OCI-LY3 (cell line): Measurements from ENCODE around the gene PRR20A.
"Not testable (repeated sequence)": the region's sequence is repeated elsewhere in the genome, so short reads cannot be mapped to it uniquely, and the experiment has no call there.

Source experiments
- H2AFZ ChIP-seq: fragments of 200-600, 300-600 bp; shearing (Covaris generic); 2 replicates; pipeline ENCODE4 v1.6.0; 2014; ENCODE audit warnings: antibody characterized with exemption, low read depth, low read length
- H3K27ac ChIP-seq: fragments of 200-600, 300-600 bp; sonication (generic); 2 replicates; pipeline ENCODE4 v1.5.1; 2014; ENCODE audit warnings: mild to moderate bottlenecking, low read length, moderate library complexity, mixed read lengths
- H3K27me3 ChIP-seq: fragments of 200-600, 300-600 bp; sonication (generic); 2 replicates; pipeline ENCODE4 v1.6.1; 2014; ENCODE audit warnings: low read depth, low read length, mixed read lengths
- H3K36me3 ChIP-seq: fragments of 200-600, 300-600 bp; sonication (generic); replicated peaks from 2 replicates; pipeline ENCODE3; 2014; ENCODE audit warnings: low read depth, low read length, mixed read lengths
- H3K4me1 ChIP-seq: fragments of 300-600, 200-600 bp; sonication (generic); 2 replicates; pipeline ENCODE4 v1.6.1; 2014; ENCODE audit warnings: low read length, mixed read lengths
- H3K4me2 ChIP-seq: fragments of 200-600, 300-600 bp; sonication (generic); 2 replicates; pipeline ENCODE4 v1.6.1; 2014; ENCODE audit warnings: low read length, mixed read lengths
- H3K4me3 ChIP-seq: fragments of 300-600, 200-600 bp; sonication (generic); 2 replicates; pipeline ENCODE4 v1.5.1; 2014; ENCODE audit warnings: antibody characterized with exemption, mild to moderate bottlenecking, low read length, moderate library complexity
- H3K79me2 ChIP-seq: fragments of 300-600, 200-600 bp; shearing (Covaris generic); 2 replicates; pipeline ENCODE4 v1.6.1; 2014; ENCODE audit warnings: mild to moderate bottlenecking, low read length, mixed read lengths
- H3K9ac ChIP-seq: fragments of 300-600, 200-600 bp; shearing (Covaris generic); 2 replicates; pipeline ENCODE4 v1.6.0; 2014; ENCODE audit warnings: mild to moderate bottlenecking, low read length, moderate library complexity
- H3K9me3 ChIP-seq: fragments of 200-600, 300-600 bp; shearing (Covaris generic); 2 replicates; pipeline ENCODE4 v1.6.1; 2014; ENCODE audit warnings: low read length, mixed read lengths; ENCODE audit not compliant: insufficient read depth
- H4K20me1 ChIP-seq: fragments of 200-600, 300-600 bp; sonication (generic); 2 replicates; pipeline ENCODE4 v1.6.1; 2016; ENCODE audit warnings: low read length, mixed read lengths; ENCODE audit not compliant: insufficient read depth
- EZH2phosphoT487 ChIP-seq: fragments of 200-600 bp; shearing (Covaris generic); IDR thresholded peaks from 2 replicates; pipeline ENCODE4 v1.6.1; 2018; ENCODE audit warnings: antibody characterized with exemption, mixed run types, low read depth
- TF ChIP-seq, protein P1 (sequence below): fragments of 200-600, 300-600 bp; sonication (generic); IDR thresholded peaks from 2 replicates; pipeline ENCODE4 v1.5.1; 2014; ENCODE audit warnings: antibody characterized with exemption, low read length, low read depth

Gene PRR20A

DNA sequence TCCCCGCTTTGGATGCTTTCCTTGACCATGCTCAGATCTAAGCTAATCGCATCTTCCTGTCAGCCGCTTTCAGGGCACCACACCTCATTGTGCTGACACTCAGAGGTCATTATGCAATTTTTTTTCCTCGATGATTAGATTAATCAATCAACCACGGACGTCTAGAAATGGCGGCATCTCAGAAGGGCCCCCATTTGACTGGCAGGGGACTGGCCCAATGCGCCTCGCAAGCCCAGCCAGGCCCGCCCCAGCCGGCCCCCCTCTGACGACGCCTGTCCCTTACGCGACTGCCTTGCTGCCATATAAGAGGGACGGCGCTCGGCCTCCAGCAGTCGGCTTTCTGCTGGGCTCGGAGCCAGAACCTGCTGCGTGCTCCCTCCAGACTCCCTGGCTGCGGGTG lies 19.6 kb downstream of the PRR20A start, which contains the start of gene PRR20D:
Gene PRR20D (plus strand): TSS at position 301 of the 400 bp plus-strand sequence. CDS start 387 bp downstream, outside the sequence.
- H3K27me3 ChIP-seq, H2AFZ ChIP-seq, H3K27ac ChIP-seq, H3K4me3 ChIP-seq, H4K20me1 ChIP-seq, H3K9me3 ChIP-seq, H3K79me2 ChIP-seq, H3K36me3 ChIP-seq, H3K4me1 ChIP-seq, H3K4me2 ChIP-seq, H3K9ac ChIP-seq: not testable (repeated sequence)

DNA sequence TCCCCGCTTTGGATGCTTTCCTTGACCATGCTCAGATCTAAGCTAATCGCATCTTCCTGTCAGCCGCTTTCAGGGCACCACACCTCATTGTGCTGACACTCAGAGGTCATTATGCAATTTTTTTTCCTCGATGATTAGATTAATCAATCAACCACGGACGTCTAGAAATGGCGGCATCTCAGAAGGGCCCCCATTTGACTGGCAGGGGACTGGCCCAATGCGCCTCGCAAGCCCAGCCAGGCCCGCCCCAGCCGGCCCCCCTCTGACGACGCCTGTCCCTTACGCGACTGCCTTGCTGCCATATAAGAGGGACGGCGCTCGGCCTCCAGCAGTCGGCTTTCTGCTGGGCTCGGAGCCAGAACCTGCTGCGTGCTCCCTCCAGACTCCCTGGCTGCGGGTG lies 26.2 kb downstream of the PRR20A start, which contains the start of gene PRR20E:
Gene PRR20E (plus strand): TSS at position 301 of the 400 bp plus-strand sequence. CDS start 387 bp downstream, outside the sequence.
- not testable (repeated sequence) for H3K4me1 ChIP-seq, H3K9ac ChIP-seq, H3K27ac ChIP-seq, H4K20me1 ChIP-seq, H3K36me3 ChIP-seq, H3K9me3 ChIP-seq, H2AFZ ChIP-seq, H3K27me3 ChIP-seq, H3K4me3 ChIP-seq, H3K79me2 ChIP-seq, H3K4me2 ChIP-seq

DNA sequence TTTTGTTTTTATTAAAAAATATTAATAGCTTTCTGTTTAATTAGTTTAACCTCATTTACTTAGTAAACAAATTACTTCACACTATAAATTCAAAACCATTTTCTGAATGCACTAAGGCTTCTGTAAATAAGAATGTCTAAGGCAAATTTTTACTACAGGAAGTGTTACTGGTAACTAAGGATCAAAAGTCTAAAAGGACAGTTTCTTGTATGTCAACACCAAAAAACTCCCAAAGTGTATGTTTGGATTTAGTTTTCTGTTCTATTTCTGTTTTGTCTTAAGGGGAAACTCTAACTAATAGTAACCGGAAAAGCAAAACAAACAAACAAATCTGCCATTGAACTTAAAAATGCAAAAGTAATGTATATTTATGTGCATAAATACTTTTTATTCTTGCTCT lies 50.9 kb downstream of the PRR20A start:
- Histone ChIP-seq H3K9me3 (no peaks in the 10 kb centered on the region), H3K36me3 (no peaks in the 10 kb centered on the region), H3K4me3 (no peak overlapping the region), H4K20me1 (no peaks in the 10 kb centered on the region), H3K27me3 (no peaks in the 10 kb centered on the region), H3K4me1 (no peaks in the 10 kb centered on the region), H3K27ac (no peak overlapping the region), H2AFZ (no peak overlapping the region), H3K4me2 (no peak overlapping the region), H3K79me2 (no peaks in the 10 kb centered on the region), H3K9ac (no peak overlapping the region)
- TF ChIP-seq, protein P1, sequence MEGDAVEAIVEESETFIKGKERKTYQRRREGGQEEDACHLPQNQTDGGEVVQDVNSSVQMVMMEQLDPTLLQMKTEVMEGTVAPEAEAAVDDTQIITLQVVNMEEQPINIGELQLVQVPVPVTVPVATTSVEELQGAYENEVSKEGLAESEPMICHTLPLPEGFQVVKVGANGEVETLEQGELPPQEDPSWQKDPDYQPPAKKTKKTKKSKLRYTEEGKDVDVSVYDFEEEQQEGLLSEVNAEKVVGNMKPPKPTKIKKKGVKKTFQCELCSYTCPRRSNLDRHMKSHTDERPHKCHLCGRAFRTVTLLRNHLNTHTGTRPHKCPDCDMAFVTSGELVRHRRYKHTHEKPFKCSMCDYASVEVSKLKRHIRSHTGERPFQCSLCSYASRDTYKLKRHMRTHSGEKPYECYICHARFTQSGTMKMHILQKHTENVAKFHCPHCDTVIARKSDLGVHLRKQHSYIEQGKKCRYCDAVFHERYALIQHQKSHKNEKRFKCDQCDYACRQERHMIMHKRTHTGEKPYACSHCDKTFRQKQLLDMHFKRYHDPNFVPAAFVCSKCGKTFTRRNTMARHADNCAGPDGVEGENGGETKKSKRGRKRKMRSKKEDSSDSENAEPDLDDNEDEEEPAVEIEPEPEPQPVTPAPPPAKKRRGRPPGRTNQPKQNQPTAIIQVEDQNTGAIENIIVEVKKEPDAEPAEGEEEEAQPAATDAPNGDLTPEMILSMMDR, result no peak
- no peak for TF ChIP-seq EZH2phosphoT487
